Activated CD8-positive, alpha-beta T cell treated with anti-CD3 and anti-CD28 coated beads for 36 hours (primary cell): ENCODE measurements around the gene ANKRD6. TPM values are rescaled to one million over a fixed set of nuclear protein-coding genes. Genes with fewer than 3 reads are reported as not detected.

Source experiments
- ATAC-seq: fragments of 200-7000 bp; cut with Tn5 transposase; one replicate; pipeline ENCODE4 v1.10.0; 2021; ENCODE audit warnings: mild to moderate bottlenecking, moderate library complexity
- CTCF ChIA-PET: fragments of 350-600 bp; sonication (Branson Sonifier 250); formaldehyde crosslinking; loops from one replicate; lab custom pipeline; 2021; ENCODE audit warnings: antibody characterized with exemption; lab: Charles Lee
- POLR2A ChIA-PET: fragments of 350-600 bp; sonication (Branson Sonifier 250); formaldehyde crosslinking; loops from one replicate; lab custom pipeline; 2021; ENCODE audit warnings: antibody characterized with exemption; lab: Charles Lee
- DNase-seq: peaks from one replicate; pipeline ENCODE4 v3.0.0-alpha.2; 2020
- H3K27ac Mint-ChIP-seq: one replicate; pipeline ENCODE4 v1.8.0; 2021; ENCODE audit warnings: mild to moderate bottlenecking, mixed read lengths
- H3K27me3 Mint-ChIP-seq: one replicate; pipeline ENCODE4 v1.8.0; 2021; ENCODE audit warnings: mixed read lengths
- H3K36me3 Mint-ChIP-seq: one replicate; pipeline ENCODE4 v1.8.0; 2021; ENCODE audit warnings: low read depth, mixed read lengths
- H3K4me1 Mint-ChIP-seq: one replicate; pipeline ENCODE4 v1.8.0; 2021; ENCODE audit warnings: low read depth, mixed read lengths
- H3K4me3 Mint-ChIP-seq: one replicate; pipeline ENCODE4 v1.8.0; 2021; ENCODE audit warnings: mild to moderate bottlenecking, moderate library complexity, mixed read lengths
- H3K9me3 Mint-ChIP-seq: one replicate; pipeline ENCODE4 v1.8.0; 2021; ENCODE audit warnings: mixed read lengths
- CTCF ChIP-seq: fragments of 200-600 bp; IDR thresholded peaks from one replicate; pipeline ENCODE4 v1.8.0; 2022; ENCODE audit warnings: antibody characterized with exemption, mild to moderate bottlenecking
- intact Hi-C: fragments of 100-400 bp; cut with micrococcal nuclease; formaldehyde crosslinking; loops from one replicate; pipeline ENCODE4 v1.10.0; 2022
- total RNA-seq, 2 experiments: library from RNA; stranded (reverse); gene quantifications; one replicate each; pipeline ENCODE4 v1.2.3, GENCODE V29; 2021

The ANKRD6 gene
- total RNA-seq, 2 experiments from 2014 or later, result 3.5 to 4.9 TPM

- no peak for TF ChIP-seq CTCF
- ChIA-PET POLR2A (interaction anchor here (1.4 kb wide), 1 partner anchor 19 kb away, joined by 3 read pairs; no protein-coding TSS in a partner anchor), CTCF (no interaction called here)
- Mint-ChIP-seq H3K9me3 (no peaks in the 10 kb centered on the region), H3K27ac (no peak overlapping the region), H3K4me1 (no peaks in the 10 kb centered on the region), H3K27me3 (no peaks in the 10 kb centered on the region), H3K4me3 (no peak overlapping the region), H3K36me3 (no peaks in the 10 kb centered on the region)
- intact Hi-C loops, result no loop called here
- DNase-seq (no peak), ATAC-seq (no peak)
Observed at GRCh38 chr6:89536231-89536630, 103.3 kb downstream of the ANKRD6 start.

- Mint-ChIP-seq H3K27me3 (no peaks in the 10 kb centered on the region), H3K4me3 (no peak overlapping the region), H3K36me3 (no peaks in the 10 kb centered on the region), H3K27ac (no peak overlapping the region), H3K4me1 (no peaks in the 10 kb centered on the region), H3K9me3 (no peaks in the 10 kb centered on the region)
- DNase-seq (no peak), ATAC-seq (no peak)
- TF ChIP-seq CTCF, result no peak
- intact Hi-C loops, result no loop called here
- ChIA-PET CTCF (interaction anchor here (0.9 kb wide), 1 partner anchor 107 kb away, joined by 4 read pairs; no protein-coding TSS in a partner anchor), POLR2A (interaction anchor here (0.6 kb wide), 1 partner anchor 117 kb away, joined by 3 read pairs; no protein-coding TSS in a partner anchor)
Observed at GRCh38 chr6:89539779-89540178, 106.8 kb downstream of the ANKRD6 start.

- no peak overlapping the region for H3K27ac Mint-ChIP-seq
- no peak overlapping the region for H3K4me3 Mint-ChIP-seq
- H3K9me3 Mint-ChIP-seq, result no peaks in the 10 kb centered on the region
- ChIA-PET POLR2A (no interaction called here), CTCF (no interaction called here)
- intact Hi-C loops, result no loop called here
- ATAC-seq (no peak), DNase-seq (no peak)
- no peaks in the 10 kb centered on the region for H3K4me1 Mint-ChIP-seq
- no peak for TF ChIP-seq CTCF
- H3K36me3 Mint-ChIP-seq, result no peaks in the 10 kb centered on the region
- H3K27me3 Mint-ChIP-seq, result no peaks in the 10 kb centered on the region
Observed at GRCh38 chr6:89542081-89542857, 109.3 kb downstream of the ANKRD6 start.

GRCh38 chr6:89542866-89543265 is 109.9 kb downstream of the ANKRD6 start:
- DNase-seq (no peak), ATAC-seq (no peak)
- Mint-ChIP-seq H3K9me3 (no peaks in the 10 kb centered on the region), H3K27ac (no peak overlapping the region), H3K4me1 (no peaks in the 10 kb centered on the region), H3K36me3 (no peaks in the 10 kb centered on the region), H3K27me3 (no peaks in the 10 kb centered on the region), H3K4me3 (no peak overlapping the region)
- POLR2A ChIA-PET, result no interaction called here
- intact Hi-C loops, result no loop called here
- CTCF ChIA-PET, result no interaction called here
- TF ChIP-seq CTCF, result no peak

- intact Hi-C loops, result no loop called here
- POLR2A ChIA-PET, result no interaction called here
- Mint-ChIP-seq H3K9me3 (no peaks in the 10 kb centered on the region), H3K27me3 (no peaks in the 10 kb centered on the region), H3K4me3 (no peak overlapping the region), H3K36me3 (no peaks in the 10 kb centered on the region), H3K27ac (no peak overlapping the region), H3K4me1 (no peaks in the 10 kb centered on the region)
- ATAC-seq, result no peak
- no peak for TF ChIP-seq CTCF
- DNase-seq, result no peak
- CTCF ChIA-PET, result no interaction called here
Observed at GRCh38 chr6:89547281-89547680, 114.3 kb downstream of the ANKRD6 start.
